AG04449 (cell line): Measurements from ENCODE around the gene C9orf50.
"Not testable (repeated sequence)": the region's sequence is repeated elsewhere in the genome, so short reads cannot be mapped to it uniquely, and the experiment has no call there.

ENCODE experiments used
- CTCF ChIA-PET: fragments of 350-600 bp; formaldehyde crosslinking; extraction: SDS; loops from one replicate; lab custom pipeline; 2021; ENCODE audit warnings: antibody characterized with exemption; lab: Yijun Ruan, JAX
- POLR2A ChIA-PET: fragments of 400-600, 350-600 bp; formaldehyde crosslinking; extraction: SDS; loops from one replicate; lab custom pipeline; 2020; ENCODE audit warnings: antibody characterized with exemption, inconsistent platforms; lab: Yijun Ruan, JAX
- DNase-seq: peaks from one replicate; pipeline ENCODE4 v3.0.0-alpha.2; 2010; ENCODE audit warnings: low read depth, low spot score
- H3K4me3 ChIP-seq: 2 replicates; pipeline ENCODE4 v1.5.1; 2011; ENCODE audit warnings: low read depth, mild to moderate bottlenecking, control low read depth, low read length
- TF ChIP-seq, protein P1 (sequence below): IDR thresholded peaks from one replicate; pipeline ENCODE4 v1.5.1; 2011; ENCODE audit warnings: mild to moderate bottlenecking, moderate library complexity, low read length, control low read depth, inconsistent platforms; ENCODE audit not compliant: insufficient read depth; ENCODE audit errors: missing control alignments

The C9orf50 gene

DNA sequence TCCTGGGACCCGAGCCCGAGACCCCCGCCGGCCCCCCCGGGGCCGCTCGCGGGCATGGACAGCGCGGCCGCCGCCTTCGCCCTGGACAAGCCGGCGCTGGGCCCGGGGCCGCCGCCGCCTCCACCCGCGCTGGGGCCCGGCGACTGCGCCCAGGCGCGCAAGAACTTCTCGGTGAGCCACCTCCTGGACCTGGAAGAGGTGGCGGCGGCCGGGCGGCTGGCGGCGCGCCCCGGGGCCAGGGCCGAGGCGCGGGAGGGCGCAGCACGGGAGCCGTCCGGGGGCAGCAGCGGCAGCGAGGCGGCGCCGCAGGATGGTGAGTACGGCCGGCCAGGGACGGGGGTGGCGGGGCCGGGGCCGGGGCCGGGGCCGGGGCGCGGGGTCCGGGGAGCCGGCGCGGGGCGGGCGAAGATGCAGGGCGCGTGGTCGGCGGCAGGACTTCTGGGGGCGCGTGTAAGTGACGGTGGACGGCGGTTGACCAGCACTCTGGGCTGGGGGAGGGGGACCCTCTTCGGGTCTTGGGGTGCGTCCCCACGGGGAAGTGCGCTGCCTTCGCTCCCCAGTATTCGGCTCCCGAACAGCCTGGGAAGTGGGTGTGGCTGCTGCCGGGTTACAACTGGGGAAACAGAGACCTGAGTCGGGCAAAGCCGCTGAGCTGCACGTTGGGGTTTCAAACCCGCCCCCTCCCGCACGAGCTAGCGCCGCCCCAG lies 45.1 kb upstream of the C9orf50 start:
- CTCF ChIA-PET, result interaction anchor here (0.9 to 2.0 kb wide), 5 partner anchors 11 to 120 kb away, joined by 3 to 7 read pairs (median 4); no protein-coding TSS in a partner anchor
- peak overlapping the region; percentile 76 for H3K4me3 ChIP-seq
- DNase-seq, result no peak
- TF ChIP-seq, protein P1, sequence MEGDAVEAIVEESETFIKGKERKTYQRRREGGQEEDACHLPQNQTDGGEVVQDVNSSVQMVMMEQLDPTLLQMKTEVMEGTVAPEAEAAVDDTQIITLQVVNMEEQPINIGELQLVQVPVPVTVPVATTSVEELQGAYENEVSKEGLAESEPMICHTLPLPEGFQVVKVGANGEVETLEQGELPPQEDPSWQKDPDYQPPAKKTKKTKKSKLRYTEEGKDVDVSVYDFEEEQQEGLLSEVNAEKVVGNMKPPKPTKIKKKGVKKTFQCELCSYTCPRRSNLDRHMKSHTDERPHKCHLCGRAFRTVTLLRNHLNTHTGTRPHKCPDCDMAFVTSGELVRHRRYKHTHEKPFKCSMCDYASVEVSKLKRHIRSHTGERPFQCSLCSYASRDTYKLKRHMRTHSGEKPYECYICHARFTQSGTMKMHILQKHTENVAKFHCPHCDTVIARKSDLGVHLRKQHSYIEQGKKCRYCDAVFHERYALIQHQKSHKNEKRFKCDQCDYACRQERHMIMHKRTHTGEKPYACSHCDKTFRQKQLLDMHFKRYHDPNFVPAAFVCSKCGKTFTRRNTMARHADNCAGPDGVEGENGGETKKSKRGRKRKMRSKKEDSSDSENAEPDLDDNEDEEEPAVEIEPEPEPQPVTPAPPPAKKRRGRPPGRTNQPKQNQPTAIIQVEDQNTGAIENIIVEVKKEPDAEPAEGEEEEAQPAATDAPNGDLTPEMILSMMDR, result no peak
- POLR2A ChIA-PET, result interaction anchor here (0.6 to 1.4 kb wide), 3 partner anchors 9 to 61 kb away, joined by 3 to 5 read pairs (median 3); no protein-coding TSS in a partner anchor

DNA sequence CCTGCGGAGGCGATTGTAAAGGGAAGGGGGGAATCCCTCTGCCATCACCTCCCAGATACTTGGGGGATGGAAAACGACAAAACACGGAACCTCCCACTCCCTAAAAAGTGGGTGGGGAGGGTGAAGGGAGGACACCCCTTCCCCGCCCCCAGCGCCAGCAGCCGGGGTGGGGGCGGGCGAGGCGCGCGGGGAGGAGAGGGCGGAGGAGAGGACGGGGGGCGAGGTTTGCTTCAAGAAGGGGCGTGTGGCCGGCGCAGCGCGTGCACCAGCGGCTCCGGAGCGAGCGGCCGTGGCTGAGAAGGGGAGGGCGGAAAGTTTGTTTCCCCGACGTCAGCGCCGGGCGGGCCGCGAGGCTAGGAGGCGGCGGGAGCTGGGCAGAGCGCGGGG lies 44.5 kb upstream of the C9orf50 start, which contains the start of gene PRRX2:
PRRX2 (plus strand) TSS at position 259 of the 387 bp plus-strand sequence. CDS start 221 bp downstream, outside the sequence.
- H3K4me3 ChIP-seq, result peak within 1 kb of the TSS; percentile 76
- POLR2A ChIA-PET, result interaction anchor here (1.0 to 1.4 kb wide), 2 partner anchors 9 to 68 kb away, joined by 3 to 5 read pairs; no protein-coding TSS in a partner anchor
- DNase-seq, result no peak
- CTCF ChIA-PET, result interaction anchor here (1.4 kb wide), 1 partner anchor 22 kb away, joined by 3 read pairs; no protein-coding TSS in a partner anchor
- TF ChIP-seq, protein P1, result no peak

DNA sequence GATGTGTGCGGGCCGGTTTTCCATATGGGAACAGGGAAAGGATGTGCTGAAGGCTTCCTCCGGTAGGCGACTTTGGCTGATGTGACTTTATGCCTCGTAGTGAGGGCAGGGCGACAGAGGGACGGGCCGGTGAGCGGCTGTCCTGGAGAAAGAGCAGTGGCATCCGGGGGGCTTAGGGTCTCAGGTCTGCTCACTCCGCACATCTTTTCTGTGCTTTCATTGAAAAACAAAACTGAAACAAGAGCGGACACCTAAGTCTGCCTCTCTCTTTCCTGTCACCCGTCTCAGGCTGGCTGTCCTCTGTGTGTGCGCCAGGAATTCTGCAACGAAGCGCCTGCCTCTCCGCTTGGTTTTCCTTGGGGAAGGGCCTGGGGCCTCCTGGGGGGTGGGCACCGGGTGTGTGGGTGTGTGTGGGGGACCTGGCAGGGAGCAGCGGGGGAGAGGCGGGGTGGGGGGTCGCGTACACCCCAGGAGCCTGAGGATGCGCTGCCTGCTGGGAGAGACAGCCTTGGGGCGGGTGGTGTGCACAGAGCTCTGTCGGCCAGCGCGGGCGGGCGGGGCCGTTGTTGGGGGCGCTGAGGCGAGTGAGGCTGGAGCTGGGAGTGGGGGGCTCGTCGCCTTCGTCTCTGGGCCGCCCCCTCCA lies 44.0 kb upstream of the C9orf50 start:
- POLR2A ChIA-PET, result interaction anchor here (1.0 to 1.4 kb wide), 2 partner anchors 8 to 67 kb away, joined by 3 to 5 read pairs; no protein-coding TSS in a partner anchor
- peak overlapping the region; percentile 76 for H3K4me3 ChIP-seq
- no peak for DNase-seq
- CTCF ChIA-PET, result interaction anchor here (0.5 to 1.4 kb wide), 3 partner anchors 21 to 64 kb away, joined by 3 to 4 read pairs (median 3); no protein-coding TSS in a partner anchor
- TF ChIP-seq, protein P1, result no peak

DNA sequence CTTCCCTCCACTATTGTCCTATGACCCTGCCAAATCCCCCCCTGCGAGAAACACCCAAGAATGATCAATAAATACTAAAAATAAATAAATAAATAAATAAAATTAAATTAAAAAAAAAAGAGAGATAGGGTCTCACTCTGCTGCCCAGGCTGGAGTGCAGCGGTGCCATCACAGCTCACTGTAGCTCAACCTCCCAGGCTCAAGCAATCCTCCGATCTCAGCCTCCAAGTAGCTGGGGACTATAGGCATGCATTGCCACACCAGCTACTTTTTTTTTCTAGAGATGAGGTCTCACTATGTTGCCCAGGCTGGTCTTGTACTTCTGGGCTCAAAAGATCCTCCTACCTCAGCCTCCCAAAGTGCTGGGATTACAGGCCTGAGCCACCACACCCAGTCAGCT lies 41.3 kb upstream of the C9orf50 start:
- CTCF ChIA-PET, result interaction anchor here (0.7 to 1.5 kb wide), 5 partner anchors 20 to 121 kb away, joined by 3 to 7 read pairs (median 5); no protein-coding TSS in a partner anchor
- DNase-seq, POLR2A ChIA-PET, H3K4me3 ChIP-seq: not testable (repeated sequence)

DNA sequence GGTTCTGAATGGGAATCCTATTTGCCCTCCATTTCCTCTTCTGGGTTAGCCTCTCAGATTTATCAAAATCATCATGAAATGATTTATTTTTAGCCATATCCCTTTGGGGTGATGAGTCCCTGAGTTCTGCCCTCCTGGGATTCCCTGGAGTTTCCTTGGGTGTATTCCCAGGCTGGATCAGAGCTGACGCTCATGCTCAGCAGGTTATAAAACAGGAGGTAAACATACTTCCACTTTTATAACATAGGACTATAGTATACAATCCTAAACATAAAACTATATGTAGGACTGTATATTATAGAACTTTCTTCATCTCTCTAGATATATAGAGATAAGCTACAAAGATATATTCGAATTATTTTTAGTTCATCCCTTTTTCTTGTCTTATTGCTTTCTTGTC lies 40.1 kb upstream of the C9orf50 start:
- TF ChIP-seq, protein P1, result no peak
- POLR2A ChIA-PET, result no interaction called here
- no peak overlapping the region for H3K4me3 ChIP-seq
- DNase-seq, result no peak
- CTCF ChIA-PET, result interaction anchor here (1.3 to 1.5 kb wide), 2 partner anchors 77 to 123 kb away, joined by 6 to 7 read pairs; no protein-coding TSS in a partner anchor

DNA sequence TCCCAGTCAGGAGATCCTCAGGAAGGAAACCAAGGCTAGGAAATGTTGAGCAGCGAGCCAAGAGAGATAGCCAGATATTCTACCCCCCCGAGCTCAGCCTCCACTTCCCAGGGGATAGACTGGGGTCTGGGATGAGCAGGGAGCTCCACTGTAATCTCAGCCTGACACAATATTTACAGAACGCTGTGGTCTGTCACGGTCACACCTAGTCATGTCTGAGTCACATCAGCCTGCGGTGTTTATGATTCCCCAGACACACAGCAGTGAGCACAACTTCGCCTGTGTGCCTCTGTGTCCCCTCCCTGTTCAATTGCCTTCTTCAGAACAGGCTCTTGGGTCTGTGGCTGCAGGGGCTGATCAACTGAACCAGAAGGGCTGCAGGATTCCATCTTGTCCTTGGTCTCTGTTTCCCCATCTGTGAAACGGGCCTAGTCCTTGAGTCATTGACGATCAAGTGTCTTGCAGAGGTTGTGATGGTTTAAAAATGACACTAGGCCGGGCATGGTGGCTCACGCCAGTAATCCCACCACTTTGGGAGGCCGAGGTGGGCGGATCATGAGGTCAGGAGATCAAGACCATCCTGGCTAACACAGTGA lies 36.0 kb upstream of the C9orf50 start:
- no peak for DNase-seq
- ChIA-PET POLR2A (interaction anchor here (1.0 kb wide), 1 partner anchor 8 kb away, joined by 5 read pairs; the partner anchor contains the start of gene PRRX2), CTCF (interaction anchor here (0.7 to 1.9 kb wide), 7 partner anchors 11 to 129 kb away, joined by 3 to 9 read pairs (median 4); no protein-coding TSS in a partner anchor)
- H3K4me3 ChIP-seq, result no peak overlapping the region
- TF ChIP-seq, protein P1, result no peak
